Loucy (cell line): ENCODE results near the gene PABPC1L2A.

Source experiments
- H2AFZ ChIP-seq: fragments of 200-600 bp; sonication (generic); 2 replicates; pipeline ENCODE4 v1.6.0; 2016; ENCODE audit warnings: antibody characterized with exemption, mild to moderate bottlenecking, low read length, moderate library complexity
- H3F3A ChIP-seq: fragments of 200-600 bp; 2 replicates; pipeline ENCODE4 v1.6.0; 2016; ENCODE audit warnings: antibody characterized with exemption, low read depth, mild to moderate bottlenecking
- H3K27me3 ChIP-seq: fragments of 200-600 bp; sonication (generic); 2 replicates; pipeline ENCODE4 v1.6.1; 2014; ENCODE audit warnings: low read length, mild to moderate bottlenecking; ENCODE audit not compliant: insufficient read depth, poor library complexity, severe bottlenecking
- H3K36me3 ChIP-seq: fragments of 200-600 bp; sonication (generic); 2 replicates; pipeline ENCODE4 v1.6.1; 2016; ENCODE audit warnings: low read length; ENCODE audit not compliant: insufficient read depth
- H3K4me1 ChIP-seq: fragments of 200-600 bp; sonication (generic); 2 replicates; pipeline ENCODE4 v1.5.1; 2014; ENCODE audit warnings: low read length, mild to moderate bottlenecking; ENCODE audit not compliant: insufficient read depth, poor library complexity, severe bottlenecking
- H3K4me2 ChIP-seq: fragments of 200-600 bp; sonication (generic); 2 replicates; pipeline ENCODE4 v1.6.0; 2014; ENCODE audit warnings: antibody characterized with exemption, low read length, low read depth, mild to moderate bottlenecking; ENCODE audit not compliant: poor library complexity, severe bottlenecking
- H3K4me3 ChIP-seq: fragments of 200-600 bp; sonication (generic); 2 replicates; pipeline ENCODE4 v1.5.1; 2014; ENCODE audit warnings: low read length, mild to moderate bottlenecking, mixed read lengths; ENCODE audit not compliant: poor library complexity, severe bottlenecking
- H3K79me2 ChIP-seq: fragments of 200-600 bp; sonication (generic); 2 replicates; pipeline ENCODE4 v1.6.1; 2014; ENCODE audit warnings: low read length; ENCODE audit not compliant: insufficient read depth
- H3K9ac ChIP-seq: fragments of 200-600 bp; sonication (generic); 2 replicates; pipeline ENCODE4 v1.6.0; 2014; ENCODE audit warnings: mild to moderate bottlenecking, low read depth, low read length, moderate library complexity; ENCODE audit not compliant: poor library complexity, severe bottlenecking
- H3K9me2 ChIP-seq: fragments of 200-600 bp; sonication (generic); replicated peaks from 2 replicates; pipeline ENCODE4 v1.6.1; 2016; ENCODE audit warnings: low read depth, low read length, mixed read lengths
- H3K9me3 ChIP-seq: fragments of 200-600 bp; sonication (generic); 2 replicates; pipeline ENCODE4 v1.6.1; 2014; ENCODE audit warnings: mild to moderate bottlenecking, antibody characterized with exemption, low read length, low read depth; ENCODE audit not compliant: insufficient read depth
- H4K20me1 ChIP-seq: fragments of 200-600 bp; sonication (generic); 2 replicates; pipeline ENCODE4 v1.6.0; 2014; ENCODE audit warnings: antibody characterized with exemption, low read length, mild to moderate bottlenecking; ENCODE audit not compliant: insufficient read depth, poor library complexity, severe bottlenecking
- EZH2phosphoT487 ChIP-seq: fragments of 200-600 bp; IDR thresholded peaks from 2 replicates; pipeline ENCODE4 v1.6.1; 2018; ENCODE audit warnings: antibody characterized with exemption, mild to moderate bottlenecking, moderate library complexity, borderline replicate concordance
- TF ChIP-seq, protein P1 (sequence below): fragments of 200-600 bp; sonication (generic); conservative IDR thresholded peaks from 2 replicates; pipeline ENCODE4 v1.5.1; 2014; ENCODE audit warnings: mild to moderate bottlenecking, antibody characterized with exemption, low read length

The PABPC1L2A gene

DNA sequence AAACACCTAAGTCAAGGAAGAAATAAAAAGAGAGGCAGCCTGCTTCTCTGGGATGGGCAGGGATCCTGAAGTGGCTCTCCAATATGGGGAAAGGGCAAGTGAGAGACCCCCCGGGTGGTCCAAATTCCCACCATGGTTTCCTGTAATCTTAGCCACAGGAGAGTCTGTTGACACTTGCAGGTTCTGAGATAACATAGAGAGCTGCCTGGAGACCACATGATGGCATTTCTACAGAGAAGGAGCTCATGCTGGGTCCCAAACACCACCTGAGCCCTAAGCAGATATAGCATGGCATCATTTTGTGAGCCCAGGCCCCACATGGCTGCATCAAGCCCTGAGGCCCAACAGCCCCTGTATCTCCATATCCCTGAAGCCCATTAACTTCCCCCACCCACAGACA lies 50.4 kb downstream of the PABPC1L2A start:
- Histone ChIP-seq H3K4me2 (no peak overlapping the region), H3F3A (no peaks in the 10 kb centered on the region), H2AFZ (no peak overlapping the region), H3K4me3 (no peak overlapping the region), H3K4me1 (no peaks in the 10 kb centered on the region), H3K9me3 (no peaks in the 10 kb centered on the region), H3K9me2 (no peaks in the 10 kb centered on the region), H3K9ac (no peak overlapping the region), H4K20me1 (no peaks in the 10 kb centered on the region), H3K36me3 (no peaks in the 10 kb centered on the region), H3K27me3 (no peaks in the 10 kb centered on the region), H3K79me2 (no peaks in the 10 kb centered on the region)
- TF ChIP-seq, protein P1, sequence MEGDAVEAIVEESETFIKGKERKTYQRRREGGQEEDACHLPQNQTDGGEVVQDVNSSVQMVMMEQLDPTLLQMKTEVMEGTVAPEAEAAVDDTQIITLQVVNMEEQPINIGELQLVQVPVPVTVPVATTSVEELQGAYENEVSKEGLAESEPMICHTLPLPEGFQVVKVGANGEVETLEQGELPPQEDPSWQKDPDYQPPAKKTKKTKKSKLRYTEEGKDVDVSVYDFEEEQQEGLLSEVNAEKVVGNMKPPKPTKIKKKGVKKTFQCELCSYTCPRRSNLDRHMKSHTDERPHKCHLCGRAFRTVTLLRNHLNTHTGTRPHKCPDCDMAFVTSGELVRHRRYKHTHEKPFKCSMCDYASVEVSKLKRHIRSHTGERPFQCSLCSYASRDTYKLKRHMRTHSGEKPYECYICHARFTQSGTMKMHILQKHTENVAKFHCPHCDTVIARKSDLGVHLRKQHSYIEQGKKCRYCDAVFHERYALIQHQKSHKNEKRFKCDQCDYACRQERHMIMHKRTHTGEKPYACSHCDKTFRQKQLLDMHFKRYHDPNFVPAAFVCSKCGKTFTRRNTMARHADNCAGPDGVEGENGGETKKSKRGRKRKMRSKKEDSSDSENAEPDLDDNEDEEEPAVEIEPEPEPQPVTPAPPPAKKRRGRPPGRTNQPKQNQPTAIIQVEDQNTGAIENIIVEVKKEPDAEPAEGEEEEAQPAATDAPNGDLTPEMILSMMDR = no peak
- no peak for TF ChIP-seq EZH2phosphoT487
